Activated CD8-positive, alpha-beta memory T cell treated with anti-CD3 and anti-CD28 coated beads, Interleukin-2, amount 10 ng/mL, durations not matched to agents 7 days and 5 days (primary cell): Measurements from ENCODE around the gene APC2. TPM values are rescaled to one million over a fixed set of nuclear protein-coding genes. Genes with fewer than 3 reads are reported as not detected.

ENCODE experiments used
- ATAC-seq: fragments of 150-1000 bp; cut with Tn5 transposase; one replicate; pipeline ENCODE4 v1.10.0; 2021; ENCODE audit warnings: moderate library complexity
- CTCF ChIA-PET: fragments of 350-600 bp; sonication (Branson Sonifier 250); formaldehyde crosslinking; loops from one replicate; lab custom pipeline; 2021; ENCODE audit warnings: antibody characterized with exemption; lab: Charles Lee
- DNase-seq: peaks from one replicate; pipeline ENCODE4 v3.0.0-alpha.2; 2020
- H3K27ac Mint-ChIP-seq: one replicate; pipeline ENCODE4 v1.8.0; 2021; ENCODE audit warnings: mild to moderate bottlenecking, mixed read lengths
- H3K27me3 Mint-ChIP-seq: one replicate; pipeline ENCODE4 v1.8.0; 2021; ENCODE audit warnings: mixed read lengths
- H3K36me3 Mint-ChIP-seq: one replicate; pipeline ENCODE4 v1.8.0; 2021; ENCODE audit warnings: mild to moderate bottlenecking, mixed read lengths
- H3K4me1 Mint-ChIP-seq: one replicate; pipeline ENCODE4 v1.8.0; 2021; ENCODE audit warnings: mixed read lengths
- H3K4me3 Mint-ChIP-seq: one replicate; pipeline ENCODE4 v1.8.0; 2021; ENCODE audit warnings: mild to moderate bottlenecking, moderate library complexity, mixed read lengths
- H3K9me3 Mint-ChIP-seq: one replicate; pipeline ENCODE4 v1.8.0; 2022; ENCODE audit warnings: low read depth, mixed read lengths
- total RNA-seq, 2 experiments: library from RNA; stranded (reverse); gene quantifications; one replicate each; pipeline ENCODE4 v1.2.3, GENCODE V29; 2021

Gene APC2
- total RNA-seq, 2 experiments from 2014 or later: 0.03 to 0.12 TPM

DNA sequence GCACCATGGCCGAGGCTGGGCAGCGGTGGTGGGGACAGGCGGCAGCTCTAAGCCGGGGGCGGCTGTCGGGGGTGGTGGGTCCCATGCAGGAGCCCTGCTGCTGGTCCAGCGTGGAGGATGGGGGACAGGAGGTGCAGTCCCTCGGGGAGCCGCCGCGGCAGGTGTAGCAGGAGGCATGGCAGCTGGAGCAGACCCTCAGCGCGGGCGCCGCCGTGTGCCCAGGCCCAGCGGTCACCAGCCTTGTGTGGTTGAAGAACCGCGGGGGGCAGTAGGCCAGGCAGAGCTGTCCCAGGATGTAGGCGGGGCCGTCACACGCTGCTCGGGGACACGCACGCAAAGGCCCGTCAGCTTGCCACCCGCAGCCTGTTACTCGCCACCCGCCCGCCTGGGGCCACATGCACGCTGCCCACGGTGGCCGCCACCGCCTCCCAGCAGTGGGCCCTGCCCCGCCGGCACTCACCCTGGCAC lies 32.0 kb downstream of the APC2 start:
- Mint-ChIP-seq H3K27me3 (no peaks in the 10 kb centered on the region), H3K4me1 (peaks cover 17% of the 10 kb centered on the region), H3K4me3 (no peak overlapping the region), H3K9me3 (no peaks in the 10 kb centered on the region), H3K36me3 (peaks cover 2% of the 10 kb centered on the region), H3K27ac (no peak overlapping the region)
- CTCF ChIA-PET: no interaction called here
- ATAC-seq (no peak), DNase-seq (no peak)

DNA sequence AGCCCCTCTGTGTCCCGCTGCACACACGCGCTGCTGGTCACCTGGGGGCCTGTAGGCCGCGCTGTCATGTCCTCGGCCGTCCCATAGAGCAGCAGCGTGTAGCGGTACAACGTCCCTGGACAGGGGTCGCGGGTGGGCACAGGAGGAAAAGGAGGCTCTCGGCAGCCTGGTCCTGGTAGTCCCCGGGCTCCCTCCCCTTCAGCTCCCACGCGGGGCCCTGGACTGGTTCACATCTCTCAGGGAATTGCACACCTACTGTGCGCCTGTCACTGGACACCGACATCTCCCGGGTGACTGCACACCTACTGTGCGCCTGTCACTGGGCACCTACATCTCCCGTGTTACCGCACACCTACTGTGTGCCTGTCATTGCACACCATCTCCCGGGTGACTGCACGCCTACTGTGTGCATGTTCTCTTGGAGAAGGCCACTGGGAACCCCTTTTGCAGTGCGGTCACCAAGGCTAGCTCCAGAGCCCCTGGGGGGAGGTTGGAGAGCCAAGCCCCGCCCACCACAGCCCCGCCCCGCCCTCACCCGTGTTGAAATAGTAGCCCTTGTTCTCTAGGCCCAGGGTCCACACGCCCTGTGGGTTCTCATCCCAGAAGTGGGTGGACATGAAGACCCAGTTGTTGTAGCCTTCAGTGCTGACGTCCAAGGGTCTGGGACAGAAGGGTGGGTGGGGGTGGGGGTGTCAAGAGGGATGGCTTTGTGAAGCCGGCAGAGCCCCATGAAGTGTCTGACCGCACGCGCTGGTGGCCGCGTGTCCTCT lies 32.6 kb downstream of the APC2 start:
- peaks cover 2% of the 10 kb centered on the region for H3K36me3 Mint-ChIP-seq
- H3K27me3 Mint-ChIP-seq: no peaks in the 10 kb centered on the region
- H3K9me3 Mint-ChIP-seq: no peaks in the 10 kb centered on the region
- no peak for DNase-seq
- no peak for ATAC-seq
- CTCF ChIA-PET: no interaction called here
- H3K27ac Mint-ChIP-seq: no peak overlapping the region
- H3K4me3 Mint-ChIP-seq: no peak overlapping the region
- H3K4me1 Mint-ChIP-seq: peaks cover 12% of the 10 kb centered on the region

DNA sequence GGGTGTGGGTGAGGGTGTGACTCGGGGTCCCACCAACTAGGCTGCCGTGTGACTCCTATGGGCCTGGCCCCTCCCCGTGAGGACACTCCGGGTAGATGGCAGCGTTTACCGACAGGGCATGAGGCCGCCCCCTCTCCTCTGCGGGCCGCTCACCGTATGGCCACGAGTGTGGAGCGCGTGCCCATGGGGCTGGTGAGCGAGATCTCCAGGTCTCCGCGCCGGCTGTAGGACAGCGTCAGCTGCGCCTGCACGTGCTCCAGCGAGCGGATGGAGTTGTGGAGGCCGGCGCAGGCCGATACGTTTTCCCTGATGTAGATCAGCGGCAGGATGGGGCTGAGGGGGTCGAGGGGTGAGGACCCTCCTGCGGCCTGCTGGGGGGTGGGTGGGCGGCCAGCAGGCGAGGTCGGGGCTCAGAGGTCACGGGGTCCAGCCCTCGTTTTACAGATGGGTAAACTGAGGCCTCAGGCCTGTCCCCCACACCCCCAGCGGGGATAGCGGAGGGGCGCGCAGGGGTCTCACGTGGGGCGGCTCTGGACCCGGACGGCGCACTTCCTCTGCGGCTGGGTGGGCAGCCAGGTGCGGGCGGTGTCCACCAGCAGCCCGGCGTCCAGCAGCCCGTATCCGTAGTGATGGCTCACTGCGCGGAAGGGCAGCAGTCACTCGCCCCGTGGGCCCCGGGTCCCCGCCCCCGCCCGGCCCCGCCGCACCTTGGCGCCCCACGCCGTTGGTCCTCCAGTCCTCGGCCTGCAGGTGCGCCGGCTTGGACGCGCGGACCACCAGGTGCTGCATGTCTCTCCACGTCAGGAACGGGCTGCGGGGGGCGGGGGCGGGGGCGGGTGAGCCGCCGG lies 33.4 kb downstream of the APC2 start:
- no peaks in the 10 kb centered on the region for H3K27me3 Mint-ChIP-seq
- H3K4me3 Mint-ChIP-seq: no peak overlapping the region
- H3K4me1 Mint-ChIP-seq: peaks cover 8% of the 10 kb centered on the region
- ATAC-seq: no peak
- H3K36me3 Mint-ChIP-seq: peaks cover 2% of the 10 kb centered on the region
- no peak overlapping the region for H3K27ac Mint-ChIP-seq
- no peaks in the 10 kb centered on the region for H3K9me3 Mint-ChIP-seq
- DNase-seq: no peak
- CTCF ChIA-PET: no interaction called here

DNA sequence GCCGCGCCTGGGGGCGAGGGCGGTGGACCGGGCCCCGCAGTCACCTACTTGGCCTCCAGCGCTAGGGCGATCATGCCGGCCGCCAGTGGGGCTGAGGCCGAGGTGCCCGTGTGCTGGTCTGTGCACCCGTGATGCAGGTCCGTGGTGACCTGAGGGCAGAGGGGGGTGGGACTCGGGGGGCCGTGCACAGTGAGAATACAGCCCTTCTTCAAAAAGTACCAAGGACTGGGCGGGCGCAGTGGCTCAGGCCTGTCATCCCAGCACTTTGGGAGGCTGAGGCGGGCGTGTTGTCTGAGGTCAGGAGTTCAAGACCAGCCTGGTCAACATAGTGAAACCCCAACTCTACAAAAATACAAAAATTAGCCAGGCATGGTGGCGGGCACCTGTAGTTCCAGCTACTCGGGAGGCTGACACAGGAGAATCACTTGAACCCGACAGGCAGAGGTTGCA lies 34.1 kb downstream of the APC2 start:
- H3K36me3 Mint-ChIP-seq: peaks cover 1% of the 10 kb centered on the region

DNA sequence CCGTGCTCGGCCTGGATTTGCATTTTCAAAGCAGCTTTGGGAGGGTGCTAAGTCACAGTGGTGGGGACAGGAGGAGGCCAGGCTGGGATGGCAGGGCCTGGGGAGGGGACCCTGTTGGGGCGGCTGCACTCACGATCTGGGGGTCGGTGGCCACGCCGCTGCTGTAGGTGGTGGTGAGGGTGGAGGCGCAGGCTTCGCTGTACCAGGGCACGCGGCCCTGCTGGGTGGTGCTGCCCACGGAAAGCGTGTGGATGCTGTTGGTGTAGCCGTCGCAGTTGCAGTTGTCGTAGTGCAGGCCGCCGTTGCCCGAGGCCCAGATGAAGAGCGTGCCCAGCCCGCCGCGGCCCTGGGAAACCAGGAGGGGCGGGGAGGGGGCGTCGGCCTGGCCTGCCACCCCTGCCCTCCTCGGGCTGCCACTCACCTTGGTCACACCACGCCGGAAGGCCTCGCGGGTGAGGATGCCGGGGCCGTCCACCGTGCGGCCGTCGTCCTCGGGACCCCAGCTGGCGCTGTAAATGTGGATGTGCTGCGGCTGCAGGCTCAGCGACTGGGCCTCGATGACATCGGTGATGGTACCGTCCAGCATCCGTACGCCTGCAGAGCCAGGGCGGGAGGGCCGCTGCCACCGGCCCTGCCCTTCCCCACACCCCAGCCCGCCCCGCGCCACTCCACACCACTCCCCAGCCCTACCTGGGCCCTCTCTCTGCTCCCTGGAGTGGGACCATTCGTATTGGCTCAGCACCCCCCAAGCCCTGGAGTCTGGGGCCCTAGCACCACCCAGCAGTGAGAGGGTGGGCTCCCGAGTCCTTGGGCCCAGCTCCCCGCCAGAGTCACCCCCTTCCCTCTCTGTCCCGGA lies 37.0 kb downstream of the APC2 start:
- Mint-ChIP-seq H3K27me3 (peaks cover 5% of the 10 kb centered on the region), H3K4me3 (no peak overlapping the region), H3K4me1 (peaks cover 13% of the 10 kb centered on the region), H3K9me3 (no peaks in the 10 kb centered on the region), H3K36me3 (no peaks in the 10 kb centered on the region), H3K27ac (no peak overlapping the region)
- CTCF ChIA-PET: no interaction called here
- DNase-seq (no peak), ATAC-seq (no peak)

More for the DNA sequence above, 34.1 kb downstream of the APC2 start:
- peaks cover 6% of the 10 kb centered on the region for H3K4me1 Mint-ChIP-seq
- DNase-seq (no peak), ATAC-seq (no peak)
- H3K27me3 Mint-ChIP-seq: no peaks in the 10 kb centered on the region
- H3K4me3 Mint-ChIP-seq: no peak overlapping the region
- CTCF ChIA-PET: no interaction called here
- no peaks in the 10 kb centered on the region for H3K9me3 Mint-ChIP-seq
- no peak overlapping the region for H3K27ac Mint-ChIP-seq

DNA sequence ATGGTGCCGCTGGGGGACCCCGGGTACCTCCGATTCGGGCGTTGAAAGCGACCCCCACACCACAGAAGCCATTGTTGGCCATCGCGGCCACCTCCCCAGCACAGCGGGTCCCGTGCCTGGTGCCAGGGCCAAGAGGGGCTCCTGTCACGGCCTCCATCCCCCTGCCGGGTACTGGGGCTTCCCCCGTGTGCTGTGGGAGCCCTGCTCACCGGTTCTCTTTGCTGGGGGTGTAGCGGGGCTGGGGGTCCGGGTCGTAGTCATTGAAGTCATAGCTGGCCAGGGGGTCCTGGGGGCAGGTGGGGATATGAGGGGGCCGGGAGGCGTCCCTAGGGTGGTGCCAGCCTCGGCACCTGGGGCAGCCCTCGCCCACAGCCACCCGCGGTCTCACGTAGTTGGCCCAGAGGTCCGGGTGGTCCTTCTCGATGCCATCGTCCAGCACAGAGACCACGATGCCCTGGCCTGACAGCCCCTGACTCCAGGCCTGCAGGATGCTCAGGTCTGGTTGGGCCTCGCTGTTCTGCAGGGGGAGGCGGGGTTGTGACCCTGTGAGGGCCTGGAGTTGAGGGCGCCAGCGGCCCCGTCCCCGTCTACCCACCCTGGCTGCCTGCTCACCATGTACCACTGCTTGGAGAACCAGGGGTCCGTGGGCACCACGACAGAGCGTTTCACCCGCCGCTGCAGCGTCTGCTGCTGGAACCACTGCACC lies 37.8 kb downstream of the APC2 start:
- H3K9me3 Mint-ChIP-seq: no peaks in the 10 kb centered on the region
- no peaks in the 10 kb centered on the region for H3K36me3 Mint-ChIP-seq
- peaks cover 13% of the 10 kb centered on the region for H3K4me1 Mint-ChIP-seq
- CTCF ChIA-PET: no interaction called here
- ATAC-seq (no peak), DNase-seq (no peak)
- no peak overlapping the region for H3K4me3 Mint-ChIP-seq
- H3K27ac Mint-ChIP-seq: no peak overlapping the region
- H3K27me3 Mint-ChIP-seq: peaks cover 9% of the 10 kb centered on the region

DNA sequence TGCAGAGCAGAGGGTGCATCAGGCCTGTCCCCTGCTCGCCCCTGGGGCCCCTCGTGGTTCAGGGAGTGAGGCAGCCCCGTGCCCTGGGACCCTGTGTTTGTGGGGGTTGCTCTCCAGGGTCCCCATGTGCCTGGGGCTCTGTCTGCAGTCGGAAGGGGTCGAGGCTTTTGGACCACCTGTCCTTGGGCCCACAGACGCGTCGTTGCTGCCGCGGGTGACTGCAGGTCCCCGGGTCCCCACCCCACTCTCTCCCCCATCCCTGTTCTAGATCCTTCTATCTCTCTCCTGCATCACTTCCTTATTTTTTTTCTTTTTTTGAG lies 38.3 kb downstream of the APC2 start:
- DNase-seq: no peak
- H3K4me3 Mint-ChIP-seq: no peak overlapping the region
- peaks cover 9% of the 10 kb centered on the region for H3K27me3 Mint-ChIP-seq
- no peak for ATAC-seq
- H3K4me1 Mint-ChIP-seq: peaks cover 13% of the 10 kb centered on the region
- H3K9me3 Mint-ChIP-seq: no peaks in the 10 kb centered on the region
- no peak overlapping the region for H3K27ac Mint-ChIP-seq
- H3K36me3 Mint-ChIP-seq: no peaks in the 10 kb centered on the region
- CTCF ChIA-PET: no interaction called here

DNA sequence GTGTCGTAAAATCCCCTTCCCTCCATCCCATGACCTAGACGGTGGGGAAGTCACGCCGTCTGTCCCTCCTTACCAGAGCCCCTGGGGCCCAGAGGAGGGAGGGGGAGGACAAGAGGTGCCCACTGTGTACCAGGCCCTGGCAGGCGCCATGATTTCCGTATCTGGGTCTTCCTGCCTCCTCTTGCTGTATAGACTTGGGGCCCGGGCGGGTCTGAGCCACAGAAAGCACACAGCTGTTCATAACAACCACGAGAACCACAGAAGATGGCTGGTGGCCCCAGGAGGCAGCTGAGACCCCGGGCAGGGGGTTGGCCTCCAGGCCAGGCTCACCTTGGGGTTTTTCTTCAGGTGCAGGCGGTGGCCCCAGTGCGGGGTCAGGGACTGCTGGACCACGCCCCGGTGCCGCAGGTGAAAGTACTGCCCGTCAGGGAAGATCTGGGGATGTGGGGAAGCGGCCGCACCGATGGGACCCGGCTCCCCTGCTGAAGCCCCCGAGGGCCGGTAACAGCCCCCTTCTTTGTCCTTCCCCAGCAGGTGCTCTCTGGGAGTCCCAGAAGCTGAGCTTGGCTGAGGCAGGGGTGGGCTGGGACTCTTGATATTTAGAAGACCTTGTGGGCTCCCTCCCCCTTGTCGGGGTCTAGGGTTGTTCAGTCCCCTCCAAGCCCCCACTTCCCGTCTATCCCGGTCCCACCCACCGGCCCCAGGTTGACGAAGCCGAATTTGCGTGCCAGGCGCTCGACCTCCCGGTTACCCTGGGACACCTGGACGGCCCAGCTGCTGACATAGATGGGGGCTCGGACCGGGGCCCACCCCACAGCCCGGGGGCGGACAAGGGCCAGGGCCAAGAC lies 39.8 kb downstream of the APC2 start:
- CTCF ChIA-PET: interaction anchor here (1.3 to 2.5 kb wide), 3 partner anchors 10 to 57 kb away, joined by 3 to 8 read pairs (median 3); no protein-coding TSS in a partner anchor
- Mint-ChIP-seq H3K9me3 (no peaks in the 10 kb centered on the region), H3K27ac (peak overlapping the region; percentile 19), H3K4me1 (peaks cover 13% of the 10 kb centered on the region), H3K36me3 (no peaks in the 10 kb centered on the region), H3K4me3 (peak overlapping the region; percentile 54), H3K27me3 (peaks cover 9% of the 10 kb centered on the region)
- DNase-seq: no peak
- no peak for ATAC-seq

DNA sequence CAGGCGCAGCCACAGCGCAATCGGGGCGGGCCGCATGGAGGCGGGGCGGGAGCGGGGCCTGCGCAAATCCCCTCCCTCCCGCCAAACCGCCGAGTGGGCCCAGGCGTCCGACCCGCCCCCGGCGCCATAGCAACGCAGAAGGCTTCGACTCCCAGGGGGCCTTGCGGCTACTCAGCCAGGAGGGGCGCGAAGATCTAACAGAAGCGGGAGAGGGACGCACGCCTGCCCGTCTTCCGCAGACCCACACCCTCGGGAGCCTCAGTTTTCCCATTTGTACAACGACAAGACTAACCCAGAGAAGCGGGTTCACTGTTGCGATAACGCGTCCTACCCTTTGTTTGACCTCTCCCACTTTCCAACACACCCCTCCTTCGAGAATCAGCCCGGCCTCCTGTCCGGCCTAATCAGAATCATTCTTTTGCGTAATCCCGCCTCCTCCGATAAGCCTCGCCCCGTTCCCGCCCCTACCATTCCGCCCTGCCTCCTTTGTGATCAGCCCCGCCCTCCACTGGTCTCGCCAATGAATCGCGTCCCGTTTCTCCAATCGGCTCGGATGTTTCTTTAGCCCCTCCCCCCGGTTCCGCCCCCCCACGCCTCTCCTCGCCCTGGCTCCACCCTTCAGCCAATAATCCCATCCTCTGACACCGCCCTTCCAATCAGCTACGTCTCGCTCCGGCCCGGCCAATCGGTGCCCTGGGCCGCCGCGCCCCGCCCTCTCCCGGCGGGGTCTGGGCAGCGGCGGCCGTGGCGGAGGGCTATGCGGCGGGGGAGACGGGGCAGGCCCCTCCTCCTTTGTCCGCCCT lies 40.6 kb downstream of the APC2 start, which contains the start of gene PCSK4:
PCSK4 (minus strand) TSS at position 40 of the 803 bp plus-strand sequence; CDS start at position 36, 4 bp downstream.
- no peaks in the 10 kb centered on the region for H3K36me3 Mint-ChIP-seq
- peaks cover 13% of the 10 kb centered on the region for H3K4me1 Mint-ChIP-seq
- ATAC-seq (peak; percentile 91), DNase-seq (peak; percentile 98)
- H3K27ac Mint-ChIP-seq: peak within 1 kb of the TSS; percentile 75
- no peaks in the 10 kb centered on the region for H3K9me3 Mint-ChIP-seq
- H3K27me3 Mint-ChIP-seq: peaks cover 9% of the 10 kb centered on the region
- CTCF ChIA-PET: interaction anchor here (0.6 to 2.5 kb wide), 9 partner anchors 10 to 335 kb away, joined by 3 to 8 read pairs (median 4); partner anchors contain the start of gene UQCR11
- peak within 1 kb of the TSS; percentile 75 for H3K4me3 Mint-ChIP-seq

DNA sequence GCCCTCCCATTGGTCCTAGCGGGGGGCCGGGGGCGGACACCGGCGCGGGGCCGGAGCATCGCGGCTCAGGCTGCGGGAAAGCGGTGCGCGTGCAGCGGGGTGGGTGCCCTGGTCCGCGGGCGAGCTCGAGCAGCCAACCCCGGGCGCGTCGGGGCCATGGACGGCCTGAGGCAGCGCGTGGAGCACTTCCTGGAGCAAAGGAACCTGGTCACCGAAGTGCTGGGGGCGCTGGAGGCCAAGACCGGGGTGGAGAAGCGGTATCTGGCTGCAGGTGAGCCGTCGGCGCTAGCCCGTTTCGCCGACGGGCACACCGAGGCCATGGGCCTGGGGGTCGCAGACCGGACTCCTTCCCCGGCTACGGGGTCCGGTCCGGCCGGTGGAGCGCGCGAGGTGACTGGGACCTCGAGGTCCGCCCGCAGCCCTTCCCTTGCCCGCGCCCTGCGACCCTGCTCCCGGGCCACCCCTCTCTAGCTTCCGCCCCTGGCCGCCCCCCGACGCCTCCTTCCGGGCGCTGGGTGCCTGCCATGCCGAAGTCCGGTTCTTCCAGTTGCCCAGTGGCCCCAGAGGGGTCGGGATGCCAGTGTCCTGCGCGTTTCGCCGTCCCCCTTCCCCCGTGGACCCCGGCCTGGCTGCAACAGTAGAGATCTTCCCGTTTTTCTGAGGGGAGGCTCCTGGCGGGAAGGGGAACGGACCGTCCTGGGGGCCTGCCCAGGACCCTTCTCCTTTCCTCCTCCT lies 41.4 kb downstream of the APC2 start, which contains the start of gene REEP6:
REEP6 (plus strand) TSS at position 68 of the 735 bp plus-strand sequence; CDS start at position 157, 89 bp downstream.
- H3K36me3 Mint-ChIP-seq: no peaks in the 10 kb centered on the region
- no peak for ATAC-seq
- H3K27ac Mint-ChIP-seq: peak within 1 kb of the TSS; percentile 75
- no peak for DNase-seq
- H3K9me3 Mint-ChIP-seq: no peaks in the 10 kb centered on the region
- H3K27me3 Mint-ChIP-seq: peaks cover 9% of the 10 kb centered on the region
- H3K4me3 Mint-ChIP-seq: peak within 1 kb of the TSS; percentile 75
- peaks cover 13% of the 10 kb centered on the region for H3K4me1 Mint-ChIP-seq
- CTCF ChIA-PET: interaction anchor here (0.8 to 2.5 kb wide), 7 partner anchors 9 to 335 kb away, joined by 3 to 8 read pairs (median 4); partner anchors contain the start of gene UQCR11
